ENCODE measurements around the gene DEPDC7.
A peak's percentile ranks its signal among the peaks of the same experiment; 100 is the strongest.

Gene DEPDC7

DNA sequence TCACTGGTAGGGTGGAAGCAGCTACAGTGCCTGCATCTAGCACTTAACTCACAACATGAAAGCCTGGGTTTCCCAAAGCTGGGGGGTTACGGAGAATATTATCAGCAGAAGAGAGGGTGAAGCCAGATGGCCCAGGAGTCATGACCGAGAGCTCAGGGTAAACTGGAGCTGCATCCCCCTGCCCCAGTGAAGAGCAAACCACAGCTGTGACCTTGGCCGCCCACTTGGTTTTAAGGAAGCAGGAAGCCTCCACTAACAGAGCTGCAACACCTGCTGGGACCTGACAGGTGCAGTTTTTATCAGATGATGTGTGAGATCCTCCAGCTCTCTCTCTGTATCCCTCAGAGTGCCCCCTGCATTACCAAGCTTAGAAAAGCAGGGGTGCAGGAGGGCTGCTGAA is 44.6 kb downstream of the DEPDC7 start:
- DNase-seq (ENCODE audit: low read depth), result no peak

DNA sequence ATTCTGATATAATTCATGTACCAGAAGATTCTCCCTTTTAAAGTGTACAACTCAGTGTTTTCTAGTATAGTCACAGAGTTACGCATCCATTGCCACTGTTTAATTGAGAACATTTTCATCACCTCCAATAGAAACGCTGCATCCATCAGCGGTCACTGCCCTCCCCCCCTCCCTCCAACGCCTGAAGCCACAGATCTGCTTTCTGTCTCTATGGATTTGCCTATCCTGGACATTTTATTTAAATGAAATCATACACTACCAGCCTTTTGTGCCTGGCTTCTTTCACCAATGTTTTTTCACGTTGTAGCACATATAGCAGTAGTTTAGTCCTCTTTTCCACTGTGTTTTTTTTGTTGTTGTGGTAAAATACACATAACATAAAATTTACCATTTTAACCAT is 46.5 kb downstream of the DEPDC7 start:
- TF ChIP-seq, protein P1, sequence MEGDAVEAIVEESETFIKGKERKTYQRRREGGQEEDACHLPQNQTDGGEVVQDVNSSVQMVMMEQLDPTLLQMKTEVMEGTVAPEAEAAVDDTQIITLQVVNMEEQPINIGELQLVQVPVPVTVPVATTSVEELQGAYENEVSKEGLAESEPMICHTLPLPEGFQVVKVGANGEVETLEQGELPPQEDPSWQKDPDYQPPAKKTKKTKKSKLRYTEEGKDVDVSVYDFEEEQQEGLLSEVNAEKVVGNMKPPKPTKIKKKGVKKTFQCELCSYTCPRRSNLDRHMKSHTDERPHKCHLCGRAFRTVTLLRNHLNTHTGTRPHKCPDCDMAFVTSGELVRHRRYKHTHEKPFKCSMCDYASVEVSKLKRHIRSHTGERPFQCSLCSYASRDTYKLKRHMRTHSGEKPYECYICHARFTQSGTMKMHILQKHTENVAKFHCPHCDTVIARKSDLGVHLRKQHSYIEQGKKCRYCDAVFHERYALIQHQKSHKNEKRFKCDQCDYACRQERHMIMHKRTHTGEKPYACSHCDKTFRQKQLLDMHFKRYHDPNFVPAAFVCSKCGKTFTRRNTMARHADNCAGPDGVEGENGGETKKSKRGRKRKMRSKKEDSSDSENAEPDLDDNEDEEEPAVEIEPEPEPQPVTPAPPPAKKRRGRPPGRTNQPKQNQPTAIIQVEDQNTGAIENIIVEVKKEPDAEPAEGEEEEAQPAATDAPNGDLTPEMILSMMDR (IDR thresholded peaks at IDR 0.05; ENCODE audit: low read depth, low read length), result no peak
- TF ChIP-seq, protein P2, sequence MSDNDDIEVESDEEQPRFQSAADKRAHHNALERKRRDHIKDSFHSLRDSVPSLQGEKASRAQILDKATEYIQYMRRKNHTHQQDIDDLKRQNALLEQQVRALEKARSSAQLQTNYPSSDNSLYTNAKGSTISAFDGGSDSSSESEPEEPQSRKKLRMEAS (IDR thresholded peaks at IDR 0.05; ENCODE audit: low read depth, low read length), result no peak
- no peak for TF ChIP-seq MYC (IDR thresholded peaks at IDR 0.05; ENCODE audit: low read depth, low read length)
- no peak for TF ChIP-seq POLR2A (IDR thresholded peaks at IDR 0.05; ENCODE audit: extremely low read depth, insufficient read length)
- no peak overlapping the region for H3K4me3 ChIP-seq (ENCODE audit: low read depth, low read length)
- no peak for DNase-seq (ENCODE audit: low read depth)

More for the DNA sequence above, 44.6 kb downstream of the DEPDC7 start:
- H3K4me3 ChIP-seq (ENCODE audit: low read depth, low read length), result no peak overlapping the region
- no peak for TF ChIP-seq MYC (IDR thresholded peaks at IDR 0.05; ENCODE audit: low read depth, low read length)
- no peak for TF ChIP-seq POLR2A (IDR thresholded peaks at IDR 0.05; ENCODE audit: extremely low read depth, insufficient read length)
- TF ChIP-seq, protein P2 (IDR thresholded peaks at IDR 0.05; ENCODE audit: low read depth, low read length), result no peak

DNA sequence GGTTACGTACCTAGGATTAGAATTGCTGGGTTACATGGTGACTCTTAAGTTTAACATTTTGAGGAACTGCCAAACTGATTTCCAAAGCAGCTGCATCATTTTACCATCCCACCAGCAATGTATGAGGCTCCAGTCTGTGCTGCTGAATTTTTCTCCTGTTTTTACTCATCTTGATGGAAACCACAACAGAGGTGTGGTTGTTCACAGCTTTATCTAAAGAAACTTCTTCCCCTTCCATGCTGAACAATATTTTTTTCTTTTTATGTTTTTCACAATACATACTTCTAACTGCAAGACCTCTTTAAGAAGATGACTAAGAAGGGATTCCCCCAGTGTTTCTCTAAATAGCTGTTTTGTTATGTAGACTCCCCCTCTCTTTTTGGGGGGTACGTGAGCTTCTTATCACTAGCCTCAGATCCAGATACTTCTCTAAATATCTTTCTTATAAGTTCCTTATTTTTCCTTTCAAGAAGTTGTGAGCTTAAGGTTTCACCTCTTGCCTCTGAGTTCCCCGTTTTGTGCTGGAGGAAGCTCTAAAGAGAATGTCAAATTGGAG is 47.7 kb downstream of the DEPDC7 start:
- peak; percentile 54 for DNase-seq (ENCODE audit: low read depth)
- no peak overlapping the region for H3K4me3 ChIP-seq (ENCODE audit: low read depth, low read length)
- TF ChIP-seq MYC (IDR thresholded peaks at IDR 0.05; ENCODE audit: low read depth, low read length) (no peak), POLR2A (IDR thresholded peaks at IDR 0.05; ENCODE audit: extremely low read depth, insufficient read length) (no peak)
- TF ChIP-seq, protein P2 (IDR thresholded peaks at IDR 0.05; ENCODE audit: low read depth, low read length), result no peak
- TF ChIP-seq, protein P1 (IDR thresholded peaks at IDR 0.05; ENCODE audit: low read depth, low read length), result no peak

DNA sequence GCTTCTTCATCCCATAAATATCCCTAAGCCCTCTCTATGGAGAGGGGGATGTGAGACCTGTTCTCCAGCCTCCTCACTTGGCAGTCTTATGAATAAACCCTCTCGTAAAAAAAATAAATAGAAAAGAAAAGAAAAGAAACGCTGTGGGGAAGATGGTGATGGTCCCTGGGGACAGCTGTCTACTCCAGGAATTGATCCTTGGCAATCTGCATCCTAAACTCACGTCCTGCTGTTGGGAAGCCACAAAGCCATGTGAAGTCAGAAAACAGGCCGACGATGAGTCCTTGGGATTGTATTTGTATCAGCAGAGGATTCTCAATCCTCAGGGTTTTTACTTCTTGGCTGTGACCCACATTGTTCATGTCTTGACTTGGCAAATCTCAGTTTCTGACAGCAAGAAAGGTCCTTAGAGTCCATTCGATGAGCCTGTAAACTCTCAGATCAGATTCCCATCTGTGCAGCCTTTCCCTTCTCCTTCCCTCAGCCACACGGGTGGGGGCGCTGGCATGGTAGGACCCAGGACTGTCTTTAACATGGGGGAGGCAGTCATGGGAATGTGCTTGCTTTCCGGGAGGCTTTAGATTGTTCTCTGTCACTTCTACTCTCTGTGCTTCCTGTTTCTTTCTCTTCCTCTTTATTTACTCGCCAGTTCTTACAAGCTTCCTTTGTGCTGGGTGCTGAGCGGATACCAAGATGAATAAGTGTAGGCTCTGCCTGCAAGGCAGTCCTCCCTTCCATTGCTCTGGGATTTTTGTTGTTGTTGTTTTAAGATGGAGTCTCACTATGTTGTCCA is 48.6 kb downstream of the DEPDC7 start:
- no peak overlapping the region for H3K4me3 ChIP-seq (ENCODE audit: low read depth, low read length)
- no peak for TF ChIP-seq MYC (IDR thresholded peaks at IDR 0.05; ENCODE audit: low read depth, low read length)
- no peak for TF ChIP-seq POLR2A (IDR thresholded peaks at IDR 0.05; ENCODE audit: extremely low read depth, insufficient read length)
- TF ChIP-seq, protein P2 (IDR thresholded peaks at IDR 0.05; ENCODE audit: low read depth, low read length), result no peak
- TF ChIP-seq, protein P1 (IDR thresholded peaks at IDR 0.05; ENCODE audit: low read depth, low read length), result no peak
- peak; percentile 28 for DNase-seq (ENCODE audit: low read depth)

DNA sequence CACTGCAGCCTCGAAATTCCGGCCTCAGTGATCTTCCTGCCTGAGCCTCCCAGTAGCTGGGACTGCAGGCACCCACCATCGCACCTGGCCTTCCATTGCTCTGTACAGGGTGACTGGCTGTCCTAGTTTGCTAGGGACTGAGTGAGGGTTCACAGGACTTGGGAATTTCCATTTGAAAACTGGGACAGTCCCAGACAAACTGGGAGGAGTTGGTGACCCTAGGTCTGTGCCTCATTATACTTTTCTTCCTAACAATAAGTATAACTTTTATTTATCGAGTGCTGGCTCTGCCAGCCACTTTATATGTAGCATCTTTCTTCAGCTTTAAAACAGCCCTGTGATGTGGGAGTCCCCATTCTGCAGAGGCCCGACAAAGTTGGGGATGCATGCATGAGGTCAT is 49.2 kb downstream of the DEPDC7 start:
- TF ChIP-seq POLR2A (IDR thresholded peaks at IDR 0.05; ENCODE audit: extremely low read depth, insufficient read length), result no peak
- TF ChIP-seq MYC (IDR thresholded peaks at IDR 0.05; ENCODE audit: low read depth, low read length), result no peak
- TF ChIP-seq, protein P2 (IDR thresholded peaks at IDR 0.05; ENCODE audit: low read depth, low read length), result no peak
- TF ChIP-seq, protein P1 (IDR thresholded peaks at IDR 0.05; ENCODE audit: low read depth, low read length), result no peak
- no peak overlapping the region for H3K4me3 ChIP-seq (ENCODE audit: low read depth, low read length)
- DNase-seq (ENCODE audit: low read depth), result no peak

Data from NB4 (cell line).